PC-3 (cell line): ENCODE data around the gene SPESP1.

Source experiments
- CTCF ChIP-seq: fragments of 300-600 bp; sonication (generic); conservative IDR thresholded peaks from 2 replicates; pipeline ENCODE4 v1.5.1; 2017; ENCODE audit warnings: antibody characterized with exemption, low read depth, mild to moderate bottlenecking, low read length
- EZH2 ChIP-seq: fragments of 300-600 bp; sonication (generic); IDR thresholded peaks from one replicate; pipeline ENCODE4 v1.6.1; 2017; ENCODE audit warnings: antibody characterized with exemption, mild to moderate bottlenecking, low read length; ENCODE audit not compliant: unreplicated experiment
- EZH2phosphoT487 ChIP-seq: fragments of 300-600 bp; sonication (generic); IDR thresholded peaks from 2 replicates; pipeline ENCODE4 v1.6.1; 2018; ENCODE audit warnings: mild to moderate bottlenecking, antibody characterized with exemption, low read length, borderline replicate concordance

GRCh38 chr15:68980786-68981185 lies 50.5 kb downstream of the SPESP1 start:
- TF ChIP-seq CTCF, result no peak
- no peak for TF ChIP-seq EZH2
- TF ChIP-seq EZH2phosphoT487, result no peak
